Effector CD4-positive, alpha-beta T cell (primary cell): ENCODE results near the gene BORA.
"Not testable (repeated sequence)": the region's sequence is repeated elsewhere in the genome, so short reads cannot be mapped to it uniquely, and the experiment has no call there.

Source experiments
- DNase-seq: peaks from one replicate; pipeline ENCODE4 v3.0.0-alpha.2; 2020
- total RNA-seq: gene quantifications from one replicate; lab custom pipeline; 2026; lab: John Stamatoyannopoulos, UW

BORA gene
- 8.8 reads per million, percentile 29 among the genes with 10 or more reads in this experiment for total RNA-seq

GRCh38 chr13:72727417-72728289 is at the start of gene BORA, which contains the start of gene MZT1:
BORA (plus strand) TSS chr13:72727923; CDS start chr13:72728941, 1,018 bp downstream.
MZT1 (minus strand) TSS chr13:72727629; CDS start chr13:72727602, 27 bp downstream.
- DNase-seq, result peak; percentile 92

GRCh38 chr13:72678312-72678711 is 49.4 kb upstream of the BORA start:
- no peak for DNase-seq

DNA sequence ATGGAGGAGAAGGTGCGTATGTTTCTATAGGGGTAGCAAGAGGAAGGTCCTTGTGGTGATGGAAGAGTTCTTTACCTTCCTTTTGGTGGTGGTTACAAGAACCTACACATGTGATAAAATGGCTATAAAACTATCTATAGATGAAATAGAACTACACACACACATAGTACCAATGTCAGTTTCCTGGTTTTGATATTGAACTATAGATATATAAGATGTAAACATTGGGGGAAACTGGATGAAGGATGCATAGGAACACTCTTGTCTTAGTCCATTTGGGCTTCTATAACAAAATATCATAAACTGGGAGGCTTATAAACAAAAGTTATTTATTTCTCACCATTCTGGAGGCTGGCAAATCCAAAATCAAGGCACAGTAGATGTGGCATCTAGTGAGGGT is 47.4 kb upstream of the BORA start:
- DNase-seq, result no peak

DNA sequence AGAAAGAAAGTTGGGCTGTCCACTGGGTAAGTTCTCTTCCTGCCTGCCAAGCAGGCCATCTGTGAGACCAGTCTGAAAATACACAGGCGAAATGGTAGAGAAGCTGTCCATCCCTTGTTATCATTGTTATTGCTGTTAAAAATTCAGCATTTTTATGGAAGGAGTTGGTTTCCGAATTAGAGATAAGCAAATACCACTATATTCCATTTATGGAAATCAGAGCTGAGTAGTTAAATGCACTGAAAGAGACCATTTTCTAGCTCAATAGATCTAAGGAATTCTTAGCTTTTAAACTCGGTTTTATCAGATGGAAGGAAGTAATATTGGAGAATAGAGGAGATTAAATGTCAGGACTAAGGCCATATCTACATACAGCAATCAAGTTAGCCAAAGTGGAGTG is 41.0 kb upstream of the BORA start:
- no peak for DNase-seq

DNA sequence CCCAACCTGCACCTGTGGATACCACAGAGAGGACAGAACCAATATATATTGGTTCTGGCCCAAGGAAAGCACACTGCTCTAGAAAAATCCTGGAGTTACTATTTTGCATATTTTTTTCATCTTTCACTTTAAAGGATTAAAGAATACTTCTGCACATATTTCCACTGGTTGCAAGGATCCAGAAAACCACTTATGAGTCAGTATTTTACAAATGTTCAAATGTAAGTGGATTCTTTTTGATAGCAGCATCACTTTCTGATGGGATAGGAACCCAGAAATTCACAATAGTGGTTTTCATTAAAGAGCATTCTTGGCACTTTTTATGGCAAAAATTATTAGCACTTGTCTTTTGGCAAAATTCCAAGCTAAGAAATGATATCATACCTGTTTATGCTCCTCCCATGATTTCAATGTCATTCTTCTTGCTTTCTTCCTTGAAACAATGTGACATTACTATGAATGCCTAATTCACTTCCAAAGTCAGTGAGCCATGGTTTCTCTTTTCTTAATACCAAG is 38.5 kb upstream of the BORA start:
- no peak for DNase-seq

- DNase-seq, result no peak
These were observed 34.7 kb upstream of the BORA start for GRCh38 chr13:72692884-72693514.

- no peak for DNase-seq
These were observed 33.9 kb upstream of the BORA start for GRCh38 chr13:72693832-72694231.

GRCh38 chr13:72694314-72694713 is 33.4 kb upstream of the BORA start:
- DNase-seq, result no peak

DNA sequence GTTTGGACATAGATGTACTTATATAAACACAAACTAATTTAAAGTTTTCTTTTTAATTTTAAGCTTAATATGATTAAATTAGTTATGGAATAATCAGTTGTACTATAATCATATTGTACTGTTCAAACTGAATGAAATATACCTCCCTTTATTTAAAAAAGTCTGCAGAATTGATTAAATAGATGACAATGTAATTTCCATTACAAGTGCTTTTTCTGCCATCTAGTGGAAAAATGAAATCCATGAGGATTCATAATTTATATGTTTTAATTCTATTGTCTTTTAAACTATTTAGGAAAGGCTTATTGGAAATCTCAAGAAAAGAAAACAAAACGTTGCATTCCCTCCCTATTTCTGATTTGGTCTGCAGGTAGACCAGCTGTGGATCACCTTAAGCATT is 31.1 kb upstream of the BORA start:
- no peak for DNase-seq

GRCh38 chr13:72698164-72698563 is 29.6 kb upstream of the BORA start:
- DNase-seq, result no peak

DNA sequence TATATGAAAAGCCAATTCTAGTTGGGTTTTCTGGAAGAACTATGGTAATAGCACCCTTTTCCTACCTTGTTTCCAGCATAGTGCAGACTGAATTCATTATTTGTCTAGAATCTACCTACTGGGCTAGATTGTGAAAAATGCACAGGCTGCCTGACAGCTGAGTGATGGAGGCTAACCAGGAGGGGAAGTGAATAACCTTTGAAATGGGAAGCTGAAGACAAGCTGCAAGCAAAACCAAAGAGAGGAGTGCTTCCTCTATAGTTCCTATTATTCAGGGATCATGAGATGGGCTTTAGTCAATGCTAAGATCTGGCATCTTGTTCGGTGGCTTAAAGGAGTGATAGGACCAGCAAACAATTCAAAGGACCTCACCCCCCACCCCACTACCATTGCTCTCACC is 27.2 kb upstream of the BORA start:
- no peak for DNase-seq

DNA sequence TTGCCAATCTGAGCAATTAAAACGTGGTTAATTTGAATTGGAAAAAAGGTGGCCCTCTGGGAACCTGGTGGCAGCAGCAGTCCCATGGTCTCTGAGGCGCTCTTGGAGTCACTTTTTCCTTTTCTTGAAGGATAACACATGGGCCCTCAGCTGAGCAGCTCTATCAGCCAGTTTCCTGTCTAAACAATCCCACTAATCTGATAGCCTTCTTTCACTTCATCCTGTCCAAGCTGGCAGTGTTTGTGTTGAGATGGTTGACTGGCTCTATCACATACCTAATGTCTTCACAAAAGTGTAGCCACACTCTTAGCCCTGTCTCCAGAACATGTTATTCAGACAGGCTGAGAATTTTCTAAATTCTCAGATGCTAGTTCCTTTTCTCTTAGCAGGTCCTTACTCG is 10.9 kb upstream of the BORA start:
- DNase-seq, result no peak

- DNase-seq, result not testable (repeated sequence)
These were observed 1.5 kb upstream of the BORA start for GRCh38 chr13:72726185-72726584.

DNA sequence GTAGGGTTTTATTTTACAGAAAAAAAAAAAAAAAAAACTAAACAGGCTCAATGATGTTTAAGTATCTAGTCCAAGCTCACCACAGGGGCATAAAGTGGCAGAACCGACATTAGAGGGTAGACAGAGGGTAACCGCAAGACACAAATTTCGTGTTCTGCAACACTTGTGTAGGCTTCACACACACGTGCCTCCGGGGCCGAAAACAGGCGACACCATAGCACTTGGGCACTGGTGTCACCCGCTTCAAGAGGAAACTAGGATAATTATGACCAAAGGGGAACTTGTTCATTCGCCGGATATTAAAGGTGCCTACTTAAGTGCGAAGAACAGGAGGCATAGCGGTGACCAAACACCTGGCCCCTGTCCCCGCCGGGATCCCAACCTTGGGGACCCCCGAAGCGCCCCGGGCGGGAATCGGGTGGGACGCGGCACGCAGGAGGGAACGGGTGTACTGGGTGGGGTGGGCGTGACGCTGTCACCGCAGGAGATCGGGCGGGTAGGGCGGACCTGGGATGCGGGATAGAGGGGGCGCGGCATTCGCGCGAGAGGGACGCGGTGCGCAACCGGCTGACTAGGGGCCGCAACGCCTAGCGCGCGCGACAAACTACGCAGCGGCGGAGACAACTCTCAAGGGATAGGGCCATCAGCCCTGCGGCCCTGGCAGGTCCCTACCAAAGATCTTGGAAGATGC is 852 bp upstream of the BORA start:
- DNase-seq, result peak; percentile 32

DNA sequence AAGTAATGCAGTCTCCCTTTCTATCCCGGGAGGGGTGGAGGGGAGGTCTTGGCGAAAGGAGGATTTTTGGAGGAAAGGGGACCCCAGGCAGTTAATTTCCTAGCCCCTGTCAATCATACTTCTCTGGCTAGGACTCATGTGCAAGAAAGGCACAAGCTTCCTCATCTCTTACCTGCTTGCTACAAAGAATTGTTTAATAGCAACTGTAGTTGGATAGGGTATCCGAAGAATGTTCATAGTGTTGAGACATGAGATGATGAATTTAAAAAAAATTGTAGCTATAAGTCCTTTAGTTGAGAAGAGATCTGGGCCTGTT is 525 bp downstream of the BORA start:
- DNase-seq, result no peak

DNA sequence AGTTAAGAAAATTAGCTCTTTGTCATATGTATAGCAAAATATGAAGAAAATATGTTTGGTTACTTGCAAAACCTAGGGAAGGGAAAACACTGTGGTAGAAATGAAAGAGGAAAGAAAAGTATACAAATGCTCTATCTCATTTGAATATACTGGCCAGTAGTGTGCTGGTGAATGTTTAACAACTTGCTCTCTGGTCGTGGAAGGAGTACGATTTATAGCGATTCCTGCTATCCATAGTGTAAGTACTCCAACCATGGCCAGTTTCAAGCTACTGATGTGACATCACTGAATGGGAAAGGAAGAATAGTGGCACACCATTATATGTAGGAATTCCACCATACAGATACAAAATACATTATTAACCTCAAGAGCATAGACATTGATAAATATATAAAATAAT is 9.3 kb downstream of the BORA start:
- DNase-seq, result no peak

GRCh38 chr13:72740015-72740414 is 12.3 kb downstream of the BORA start:
- no peak for DNase-seq

- DNase-seq, result no peak
These were observed 17.5 kb downstream of the BORA start for GRCh38 chr13:72745260-72745659.

DNA sequence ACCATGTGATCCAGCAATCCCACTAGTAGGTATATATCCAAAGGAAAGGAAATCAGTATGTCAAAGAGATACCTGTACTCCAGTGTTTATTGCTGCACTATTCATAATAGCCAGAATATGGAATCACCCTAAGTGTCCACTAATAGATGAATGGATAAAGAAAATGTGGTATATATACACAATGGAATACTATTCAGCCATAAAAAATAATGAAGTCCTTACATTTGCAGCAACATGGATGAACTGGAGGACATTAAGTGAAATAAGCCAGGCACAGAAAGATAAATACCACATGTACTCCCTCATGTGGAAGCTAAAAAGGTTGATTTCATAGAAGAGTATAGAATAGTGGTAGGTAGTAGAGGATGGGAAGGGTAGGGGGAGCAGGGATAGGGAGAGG is 23.5 kb downstream of the BORA start:
- DNase-seq, result no peak

DNA sequence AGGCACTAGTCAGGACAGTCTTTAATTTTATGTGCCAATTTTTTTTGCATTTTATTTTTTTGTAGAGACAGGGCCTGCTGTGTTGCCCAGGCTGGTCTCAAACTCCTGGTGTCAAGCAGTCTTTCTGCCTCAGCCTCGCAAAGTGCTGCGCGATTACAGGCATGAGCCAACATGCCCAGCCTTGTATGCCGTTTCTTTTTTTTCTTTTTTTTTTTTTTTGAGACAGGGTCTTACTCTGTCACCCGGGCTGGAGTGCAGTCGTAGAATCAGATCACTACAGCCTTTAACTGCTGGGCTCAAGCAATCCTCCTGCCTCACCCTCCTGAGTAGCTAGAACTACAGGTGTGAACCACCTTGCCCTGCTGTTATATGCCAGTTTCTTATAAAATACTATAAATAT is 26.4 kb downstream of the BORA start:
- DNase-seq, result no peak

GRCh38 chr13:72757792-72758535 is 30.2 kb downstream of the BORA start:
- no peak for DNase-seq

DNA sequence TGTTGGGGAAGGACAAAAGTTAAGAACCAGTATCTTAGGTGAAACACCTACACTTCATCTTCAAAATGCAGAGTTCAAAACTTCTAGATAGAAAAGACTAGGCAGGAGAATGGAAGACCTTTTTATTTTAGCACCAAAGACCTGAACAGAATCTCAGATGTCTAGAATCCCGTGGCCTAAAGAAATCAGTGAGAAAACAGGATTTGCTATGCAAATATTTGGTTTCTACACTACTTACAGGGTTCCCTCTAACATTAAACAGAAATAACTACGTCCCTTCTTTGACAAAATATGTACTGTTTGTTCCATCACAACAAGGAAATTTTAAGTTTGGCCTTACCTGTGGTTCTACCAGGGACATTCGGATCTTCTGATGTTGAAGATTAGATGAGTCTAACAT is 32.5 kb downstream of the BORA start:
- no peak for DNase-seq

GRCh38 chr13:72763411-72763810 is 35.7 kb downstream of the BORA start:
- no peak for DNase-seq
